ENCODE data around the gene CCDC88C. TPM values are rescaled to one million over a fixed set of nuclear protein-coding genes. Genes with fewer than 3 reads are reported as not detected.

The CCDC88C gene
- polyA plus RNA-seq, 1 donor (not counting 4 experiments of a cell fraction or from before 2014, with no cell fraction given), result 2.4 TPM

DNA sequence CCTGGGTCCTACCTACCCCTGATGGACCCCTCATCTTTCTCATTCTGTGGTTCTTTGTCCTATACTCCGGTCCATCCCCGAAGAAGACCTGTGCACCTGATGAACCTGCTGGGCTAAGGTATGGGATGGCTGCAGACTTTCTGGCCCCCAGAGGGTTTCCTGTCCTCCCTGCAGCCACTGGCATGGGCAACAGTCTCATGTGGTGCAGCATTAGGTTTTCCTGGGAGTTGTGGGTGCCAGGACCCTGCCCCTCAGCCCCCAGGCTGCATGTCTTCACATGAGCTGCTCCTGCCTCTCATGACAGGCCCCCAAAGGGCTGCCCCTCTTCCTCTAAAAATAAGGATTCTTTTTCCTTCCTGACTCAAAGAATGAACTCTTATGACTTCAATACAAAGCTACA, 100.9 kb downstream of the CCDC88C start:
- Histone ChIP-seq H3K27ac (ENCODE audit: control insufficient read depth, insufficient read depth, low read length) (no peak overlapping the region), H3K4me1 (ENCODE audit: control insufficient read depth, extremely low read depth, insufficient read depth, low read length) (peaks cover 12% of the 10 kb centered on the region), H4K20me1 (ENCODE audit: control insufficient read depth, extremely low read depth, insufficient read depth, low read length) (peaks cover 2% of the 10 kb centered on the region), H3K4me3 (ENCODE audit: control insufficient read depth in 2 of 3, extremely low read depth in 1 of 3, insufficient read depth in 2 of 3, low read depth in 1 of 3, low read length in 3 of 3) (no peak overlapping the region), H3K4me2 (ENCODE audit: control insufficient read depth, extremely low read depth, insufficient read depth, low read depth, low read length) (no peak overlapping the region), H3K9me3 (ENCODE audit: control insufficient read depth, low read depth, low read length) (no peaks in the 10 kb centered on the region), H3K27me3 (ENCODE audit: control insufficient read depth, extremely low read depth, insufficient read depth, low read length) (no peaks in the 10 kb centered on the region), H3K9me1 (ENCODE audit: control insufficient read depth, extremely low read depth, insufficient read depth, low read length) (no peaks in the 10 kb centered on the region), H3K79me2 (ENCODE audit: control insufficient read depth, insufficient read depth, low read length) (no peaks in the 10 kb centered on the region), H3K36me3 (ENCODE audit: control insufficient read depth in 2 of 2, extremely low read depth in 1 of 2, insufficient read depth in 2 of 2, low read length in 2 of 2) (no peaks in the 10 kb centered on the region), H3K9ac (ENCODE audit: control insufficient read depth, extremely low read depth, insufficient read depth, low read length) (no peak overlapping the region), H2AFZ (ENCODE audit: control insufficient read depth, low read length) (no peak overlapping the region)
- FAIRE-seq, result no peak
- no peak for DNase-seq (ENCODE audit: low read depth, low spot score)
- TF ChIP-seq EZH2 (IDR thresholded peaks at IDR 0.05; ENCODE audit: low read length), result no peak
- TF ChIP-seq, protein P1, sequence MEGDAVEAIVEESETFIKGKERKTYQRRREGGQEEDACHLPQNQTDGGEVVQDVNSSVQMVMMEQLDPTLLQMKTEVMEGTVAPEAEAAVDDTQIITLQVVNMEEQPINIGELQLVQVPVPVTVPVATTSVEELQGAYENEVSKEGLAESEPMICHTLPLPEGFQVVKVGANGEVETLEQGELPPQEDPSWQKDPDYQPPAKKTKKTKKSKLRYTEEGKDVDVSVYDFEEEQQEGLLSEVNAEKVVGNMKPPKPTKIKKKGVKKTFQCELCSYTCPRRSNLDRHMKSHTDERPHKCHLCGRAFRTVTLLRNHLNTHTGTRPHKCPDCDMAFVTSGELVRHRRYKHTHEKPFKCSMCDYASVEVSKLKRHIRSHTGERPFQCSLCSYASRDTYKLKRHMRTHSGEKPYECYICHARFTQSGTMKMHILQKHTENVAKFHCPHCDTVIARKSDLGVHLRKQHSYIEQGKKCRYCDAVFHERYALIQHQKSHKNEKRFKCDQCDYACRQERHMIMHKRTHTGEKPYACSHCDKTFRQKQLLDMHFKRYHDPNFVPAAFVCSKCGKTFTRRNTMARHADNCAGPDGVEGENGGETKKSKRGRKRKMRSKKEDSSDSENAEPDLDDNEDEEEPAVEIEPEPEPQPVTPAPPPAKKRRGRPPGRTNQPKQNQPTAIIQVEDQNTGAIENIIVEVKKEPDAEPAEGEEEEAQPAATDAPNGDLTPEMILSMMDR (optimal IDR thresholded peaks at IDR 0.05 in 1 of 3, IDR thresholded peaks at IDR 0.05 in 1 of 3, conservative IDR thresholded peaks at IDR 0.05 in 1 of 3; ENCODE audit: extremely low read depth in 1 of 3, insufficient read depth in 2 of 3, low read length in 3 of 3), result no peak
- dilution Hi-C loops (cut with MboI; ENCODE audit: extremely low pct_ligation_motif_present, low sequenced_read_pairs), result no loop called here

DNA sequence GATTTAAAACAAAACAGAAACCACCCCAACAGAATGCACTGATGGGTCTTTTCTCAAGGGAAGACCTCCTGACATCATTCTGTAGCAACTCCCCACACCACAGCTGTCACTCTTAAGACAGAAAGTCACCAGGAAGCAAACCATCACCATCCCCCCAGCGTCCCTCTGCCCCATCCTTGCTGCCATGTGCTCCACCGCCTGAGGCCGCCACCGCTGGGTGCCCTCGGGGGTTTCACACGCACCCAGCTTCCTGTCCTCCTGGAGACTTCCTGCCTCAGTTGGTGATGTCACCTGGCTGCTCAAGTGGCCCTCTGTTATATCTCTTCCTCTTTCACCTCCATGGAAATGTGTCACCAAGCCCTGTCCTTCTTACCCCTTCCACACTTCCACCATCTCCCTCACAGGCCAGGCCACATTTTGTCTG, 101.8 kb downstream of the CCDC88C start:
- H3K4me2 ChIP-seq (ENCODE audit: control insufficient read depth, extremely low read depth, insufficient read depth, low read depth, low read length), result no peak overlapping the region
- H3K79me2 ChIP-seq (ENCODE audit: control insufficient read depth, insufficient read depth, low read length), result no peaks in the 10 kb centered on the region
- no peak overlapping the region for H2AFZ ChIP-seq (ENCODE audit: control insufficient read depth, low read length)
- peaks cover 2% of the 10 kb centered on the region for H4K20me1 ChIP-seq (ENCODE audit: control insufficient read depth, extremely low read depth, insufficient read depth, low read length)
- DNase-seq (ENCODE audit: low read depth, low spot score) (no peak), FAIRE-seq (no peak)
- H3K27ac ChIP-seq (ENCODE audit: control insufficient read depth, insufficient read depth, low read length), result no peak overlapping the region
- H3K4me3 ChIP-seq (ENCODE audit: control insufficient read depth in 2 of 3, extremely low read depth in 1 of 3, insufficient read depth in 2 of 3, low read depth in 1 of 3, low read length in 3 of 3), result no peak overlapping the region
- H3K9me3 ChIP-seq (ENCODE audit: control insufficient read depth, low read depth, low read length), result no peaks in the 10 kb centered on the region
- no peaks in the 10 kb centered on the region for H3K27me3 ChIP-seq (ENCODE audit: control insufficient read depth, extremely low read depth, insufficient read depth, low read length)
- no peaks in the 10 kb centered on the region for H3K9me1 ChIP-seq (ENCODE audit: control insufficient read depth, extremely low read depth, insufficient read depth, low read length)
- no peak overlapping the region for H3K9ac ChIP-seq (ENCODE audit: control insufficient read depth, extremely low read depth, insufficient read depth, low read length)
- H3K36me3 ChIP-seq (ENCODE audit: control insufficient read depth in 2 of 2, extremely low read depth in 1 of 2, insufficient read depth in 2 of 2, low read length in 2 of 2), result peaks cover 0 to 4% of the 10 kb centered on the region in 2 experiments
- dilution Hi-C loops (cut with MboI; ENCODE audit: extremely low pct_ligation_motif_present, low sequenced_read_pairs), result no loop called here
- peaks cover 12% of the 10 kb centered on the region for H3K4me1 ChIP-seq (ENCODE audit: control insufficient read depth, extremely low read depth, insufficient read depth, low read length)
- TF ChIP-seq, protein P1 (optimal IDR thresholded peaks at IDR 0.05 in 1 of 3, IDR thresholded peaks at IDR 0.05 in 1 of 3, conservative IDR thresholded peaks at IDR 0.05 in 1 of 3; ENCODE audit: extremely low read depth in 1 of 3, insufficient read depth in 2 of 3, low read length in 3 of 3), result no peak
- TF ChIP-seq EZH2 (IDR thresholded peaks at IDR 0.05; ENCODE audit: low read length), result no peak

Measured in keratinocyte (primary cell).